ENCODE data around the gene TENM3.

The TENM3 gene

GRCh38 chr4:182507805-182508204 lies 264.6 kb downstream of the TENM3 start:
- Histone ChIP-seq H2BK5ac (ENCODE audit: low read length) (no peak overlapping the region), H4K8ac (ENCODE audit: low read depth, low read length) (no peak overlapping the region), H3K36me3 (ENCODE audit: control insufficient read depth, insufficient read depth, low read length) (no peaks in the 10 kb centered on the region)

GRCh38 chr4:182510836-182511235 lies 267.6 kb downstream of the TENM3 start:
- no peak overlapping the region for H3K4me3 ChIP-seq (ENCODE audit: low read length)
- H3K9ac ChIP-seq (ENCODE audit: low read length), result no peak overlapping the region
- peak; percentile 70 for DNase-seq
- H3K18ac ChIP-seq (ENCODE audit: low read length), result no peak overlapping the region
- H3K79me1 ChIP-seq (ENCODE audit: low read length), result peaks cover 2% of the 10 kb centered on the region
- H3K56ac ChIP-seq (ENCODE audit: low read length), result no peak overlapping the region
- H3K23ac ChIP-seq (ENCODE audit: low read length), result no peak overlapping the region
- H2BK5ac ChIP-seq (ENCODE audit: low read length), result no peak overlapping the region
- H2BK15ac ChIP-seq (replicated peaks; ENCODE audit: low read depth), result no peak overlapping the region
- no peak overlapping the region for H3K4ac ChIP-seq (ENCODE audit: low read depth, low read length)
- H4K5ac ChIP-seq (ENCODE audit: low read length), result no peak overlapping the region
- H3K36me3 ChIP-seq (ENCODE audit: control insufficient read depth, insufficient read depth, low read length), result no peaks in the 10 kb centered on the region
- no peak overlapping the region for H3K27ac ChIP-seq (ENCODE audit: low read depth, low read length)
- H2BK120ac ChIP-seq (ENCODE audit: low read depth, low read length), result no peak overlapping the region
- H3K4me1 ChIP-seq (ENCODE audit: control insufficient read depth, low read depth, low read length), result no peaks in the 10 kb centered on the region
- H3K4me2 ChIP-seq (ENCODE audit: low read length), result no peak overlapping the region
- H3K79me2 ChIP-seq (ENCODE audit: control insufficient read depth, insufficient read depth, low read length), result no peaks in the 10 kb centered on the region
- no peak overlapping the region for H4K8ac ChIP-seq (ENCODE audit: low read depth, low read length)
- no peak overlapping the region for H2AK5ac ChIP-seq (ENCODE audit: low read length)
- no peaks in the 10 kb centered on the region for H3K27me3 ChIP-seq (ENCODE audit: insufficient read depth, low read length, poor library complexity)
- WGBS (ENCODE audit: extremely low coverage, insufficient coverage, low lambda C conversion rate), result no CpG with 5 or more reads among the region's 2 CpGs

More at GRCh38 chr4:182507805-182508204, 264.6 kb downstream of the TENM3 start:
- Histone ChIP-seq H2BK15ac (replicated peaks; ENCODE audit: low read depth) (no peak overlapping the region), H3K27ac (ENCODE audit: low read depth, low read length) (no peak overlapping the region), H3K79me2 (ENCODE audit: control insufficient read depth, insufficient read depth, low read length) (no peaks in the 10 kb centered on the region), H3K4me2 (ENCODE audit: low read length) (no peak overlapping the region), H3K27me3 (ENCODE audit: insufficient read depth, low read length, poor library complexity) (no peaks in the 10 kb centered on the region), H3K18ac (ENCODE audit: low read length) (no peak overlapping the region), H3K23ac (ENCODE audit: low read length) (no peak overlapping the region), H2BK120ac (ENCODE audit: low read depth, low read length) (no peak overlapping the region), H2AK5ac (ENCODE audit: low read length) (no peak overlapping the region), H3K79me1 (ENCODE audit: low read length) (no peaks in the 10 kb centered on the region), H3K9ac (ENCODE audit: low read length) (no peak overlapping the region), H4K5ac (ENCODE audit: low read length) (no peak overlapping the region), H3K4ac (ENCODE audit: low read depth, low read length) (no peak overlapping the region), H3K56ac (ENCODE audit: low read length) (no peak overlapping the region), H3K4me1 (ENCODE audit: control insufficient read depth, low read depth, low read length) (no peaks in the 10 kb centered on the region), H3K4me3 (ENCODE audit: low read length) (no peak overlapping the region)
- DNase-seq, result peak; percentile 23
- WGBS (ENCODE audit: extremely low coverage, insufficient coverage, low lambda C conversion rate), result no CpG with 5 or more reads among the region's 3 CpGs

GRCh38 chr4:182513587-182514291 lies 270.5 kb downstream of the TENM3 start:
- Histone ChIP-seq H3K36me3 (ENCODE audit: control insufficient read depth, insufficient read depth, low read length) (no peaks in the 10 kb centered on the region), H3K4me2 (ENCODE audit: low read length) (no peak overlapping the region), H2BK120ac (ENCODE audit: low read depth, low read length) (no peak overlapping the region), H4K8ac (ENCODE audit: low read depth, low read length) (no peak overlapping the region), H3K79me1 (ENCODE audit: low read length) (peaks cover 3% of the 10 kb centered on the region), H3K18ac (ENCODE audit: low read length) (no peak overlapping the region), H4K5ac (ENCODE audit: low read length) (no peak overlapping the region), H3K27ac (ENCODE audit: low read depth, low read length) (no peak overlapping the region), H3K9ac (ENCODE audit: low read length) (no peak overlapping the region), H2AK5ac (ENCODE audit: low read length) (no peak overlapping the region), H2BK5ac (ENCODE audit: low read length) (no peak overlapping the region), H3K79me2 (ENCODE audit: control insufficient read depth, insufficient read depth, low read length) (no peaks in the 10 kb centered on the region), H2BK15ac (replicated peaks; ENCODE audit: low read depth) (no peak overlapping the region), H3K56ac (ENCODE audit: low read length) (no peak overlapping the region), H3K4me3 (ENCODE audit: low read length) (no peak overlapping the region), H3K23ac (ENCODE audit: low read length) (no peak overlapping the region), H3K4ac (ENCODE audit: low read depth, low read length) (no peak overlapping the region), H3K4me1 (ENCODE audit: control insufficient read depth, low read depth, low read length) (no peaks in the 10 kb centered on the region), H3K27me3 (ENCODE audit: insufficient read depth, low read length, poor library complexity) (no peaks in the 10 kb centered on the region)
- no CpG with 5 or more reads among the region's 6 CpGs for WGBS (ENCODE audit: extremely low coverage, insufficient coverage, low lambda C conversion rate)
- DNase-seq, result no peak

GRCh38 chr4:182518421-182518820 lies 275.2 kb downstream of the TENM3 start:
- peaks cover 3% of the 10 kb centered on the region for H3K79me1 ChIP-seq (ENCODE audit: low read length)
- no peak overlapping the region for H2BK120ac ChIP-seq (ENCODE audit: low read depth, low read length)
- no peak overlapping the region for H3K27ac ChIP-seq (ENCODE audit: low read depth, low read length)
- H3K56ac ChIP-seq (ENCODE audit: low read length), result no peak overlapping the region
- H4K8ac ChIP-seq (ENCODE audit: low read depth, low read length), result no peak overlapping the region
- no peaks in the 10 kb centered on the region for H3K79me2 ChIP-seq (ENCODE audit: control insufficient read depth, insufficient read depth, low read length)
- H3K23ac ChIP-seq (ENCODE audit: low read length), result no peak overlapping the region
- no peak overlapping the region for H3K4me3 ChIP-seq (ENCODE audit: low read length)
- peak; percentile 39 for DNase-seq
- H3K4ac ChIP-seq (ENCODE audit: low read depth, low read length), result no peak overlapping the region
- H3K36me3 ChIP-seq (ENCODE audit: control insufficient read depth, insufficient read depth, low read length), result no peaks in the 10 kb centered on the region
- no peaks in the 10 kb centered on the region for H3K4me1 ChIP-seq (ENCODE audit: control insufficient read depth, low read depth, low read length)
- no peak overlapping the region for H4K5ac ChIP-seq (ENCODE audit: low read length)
- no CpG with 5 or more reads among the region's 1 CpG for WGBS (ENCODE audit: extremely low coverage, insufficient coverage, low lambda C conversion rate)
- H2BK15ac ChIP-seq (replicated peaks; ENCODE audit: low read depth), result no peak overlapping the region
- no peaks in the 10 kb centered on the region for H3K27me3 ChIP-seq (ENCODE audit: insufficient read depth, low read length, poor library complexity)
- no peak overlapping the region for H2AK5ac ChIP-seq (ENCODE audit: low read length)
- H2BK5ac ChIP-seq (ENCODE audit: low read length), result no peak overlapping the region
- H3K4me2 ChIP-seq (ENCODE audit: low read length), result no peak overlapping the region
- no peak overlapping the region for H3K9ac ChIP-seq (ENCODE audit: low read length)
- no peak overlapping the region for H3K18ac ChIP-seq (ENCODE audit: low read length)

GRCh38 chr4:182519528-182519927 lies 276.3 kb downstream of the TENM3 start:
- H4K5ac ChIP-seq (ENCODE audit: low read length), result no peak overlapping the region
- H3K4me3 ChIP-seq (ENCODE audit: low read length), result no peak overlapping the region
- no peaks in the 10 kb centered on the region for H3K4me1 ChIP-seq (ENCODE audit: control insufficient read depth, low read depth, low read length)
- no peak overlapping the region for H3K4me2 ChIP-seq (ENCODE audit: low read length)
- H3K9ac ChIP-seq (ENCODE audit: low read length), result no peak overlapping the region
- H3K4ac ChIP-seq (ENCODE audit: low read depth, low read length), result no peak overlapping the region
- H2BK15ac ChIP-seq (replicated peaks; ENCODE audit: low read depth), result no peak overlapping the region
- no CpG with 5 or more reads among the region's 2 CpGs for WGBS (ENCODE audit: extremely low coverage, insufficient coverage, low lambda C conversion rate)
- H3K36me3 ChIP-seq (ENCODE audit: control insufficient read depth, insufficient read depth, low read length), result no peaks in the 10 kb centered on the region
- H3K27ac ChIP-seq (ENCODE audit: low read depth, low read length), result no peak overlapping the region
- no peak for DNase-seq
- H3K23ac ChIP-seq (ENCODE audit: low read length), result no peak overlapping the region
- H3K79me1 ChIP-seq (ENCODE audit: low read length), result peaks cover 2% of the 10 kb centered on the region
- H3K18ac ChIP-seq (ENCODE audit: low read length), result no peak overlapping the region
- H3K56ac ChIP-seq (ENCODE audit: low read length), result no peak overlapping the region
- no peaks in the 10 kb centered on the region for H3K27me3 ChIP-seq (ENCODE audit: insufficient read depth, low read length, poor library complexity)
- no peak overlapping the region for H2BK5ac ChIP-seq (ENCODE audit: low read length)
- H2BK120ac ChIP-seq (ENCODE audit: low read depth, low read length), result no peak overlapping the region
- no peak overlapping the region for H2AK5ac ChIP-seq (ENCODE audit: low read length)
- no peak overlapping the region for H4K8ac ChIP-seq (ENCODE audit: low read depth, low read length)
- no peaks in the 10 kb centered on the region for H3K79me2 ChIP-seq (ENCODE audit: control insufficient read depth, insufficient read depth, low read length)

- H3K36me3 ChIP-seq (ENCODE audit: control insufficient read depth, insufficient read depth, low read length), result no peaks in the 10 kb centered on the region
- H3K79me2 ChIP-seq (ENCODE audit: control insufficient read depth, insufficient read depth, low read length), result no peaks in the 10 kb centered on the region
- no peak overlapping the region for H3K9ac ChIP-seq (ENCODE audit: low read length)
- no peaks in the 10 kb centered on the region for H3K4me1 ChIP-seq (ENCODE audit: control insufficient read depth, low read depth, low read length)
- H2BK15ac ChIP-seq (replicated peaks; ENCODE audit: low read depth), result no peak overlapping the region
- H3K79me1 ChIP-seq (ENCODE audit: low read length), result no peaks in the 10 kb centered on the region
- no peak overlapping the region for H3K23ac ChIP-seq (ENCODE audit: low read length)
- WGBS (ENCODE audit: extremely low coverage, insufficient coverage, low lambda C conversion rate), result no CpG with 5 or more reads among the region's 1 CpG
- H2BK120ac ChIP-seq (ENCODE audit: low read depth, low read length), result no peak overlapping the region
- no peak overlapping the region for H3K27ac ChIP-seq (ENCODE audit: low read depth, low read length)
- peak; percentile 26 for DNase-seq
- no peaks in the 10 kb centered on the region for H3K27me3 ChIP-seq (ENCODE audit: insufficient read depth, low read length, poor library complexity)
- H3K4me3 ChIP-seq (ENCODE audit: low read length), result no peak overlapping the region
- H4K8ac ChIP-seq (ENCODE audit: low read depth, low read length), result no peak overlapping the region
- H3K4me2 ChIP-seq (ENCODE audit: low read length), result no peak overlapping the region
- no peak overlapping the region for H3K4ac ChIP-seq (ENCODE audit: low read depth, low read length)
- H3K56ac ChIP-seq (ENCODE audit: low read length), result no peak overlapping the region
- no peak overlapping the region for H2BK5ac ChIP-seq (ENCODE audit: low read length)
- H3K18ac ChIP-seq (ENCODE audit: low read length), result no peak overlapping the region
- H4K5ac ChIP-seq (ENCODE audit: low read length), result no peak overlapping the region
- H2AK5ac ChIP-seq (ENCODE audit: low read length), result no peak overlapping the region
Observed at GRCh38 chr4:182521011-182521410, 277.8 kb downstream of the TENM3 start.

Data from mesendoderm (in vitro differentiated cells).